ENCODE results near the gene DHX16. TPM values are rescaled to one million over a fixed set of nuclear protein-coding genes. Genes with fewer than 3 reads are reported as not detected.
"Not testable (repeated sequence)": the region's sequence is repeated elsewhere in the genome, so short reads cannot be mapped to it uniquely, and the experiment has no call there.

Gene DHX16
- polyA plus RNA-seq, 3 donors: 46.2 to 51.0 (median 50.7) TPM

DNA sequence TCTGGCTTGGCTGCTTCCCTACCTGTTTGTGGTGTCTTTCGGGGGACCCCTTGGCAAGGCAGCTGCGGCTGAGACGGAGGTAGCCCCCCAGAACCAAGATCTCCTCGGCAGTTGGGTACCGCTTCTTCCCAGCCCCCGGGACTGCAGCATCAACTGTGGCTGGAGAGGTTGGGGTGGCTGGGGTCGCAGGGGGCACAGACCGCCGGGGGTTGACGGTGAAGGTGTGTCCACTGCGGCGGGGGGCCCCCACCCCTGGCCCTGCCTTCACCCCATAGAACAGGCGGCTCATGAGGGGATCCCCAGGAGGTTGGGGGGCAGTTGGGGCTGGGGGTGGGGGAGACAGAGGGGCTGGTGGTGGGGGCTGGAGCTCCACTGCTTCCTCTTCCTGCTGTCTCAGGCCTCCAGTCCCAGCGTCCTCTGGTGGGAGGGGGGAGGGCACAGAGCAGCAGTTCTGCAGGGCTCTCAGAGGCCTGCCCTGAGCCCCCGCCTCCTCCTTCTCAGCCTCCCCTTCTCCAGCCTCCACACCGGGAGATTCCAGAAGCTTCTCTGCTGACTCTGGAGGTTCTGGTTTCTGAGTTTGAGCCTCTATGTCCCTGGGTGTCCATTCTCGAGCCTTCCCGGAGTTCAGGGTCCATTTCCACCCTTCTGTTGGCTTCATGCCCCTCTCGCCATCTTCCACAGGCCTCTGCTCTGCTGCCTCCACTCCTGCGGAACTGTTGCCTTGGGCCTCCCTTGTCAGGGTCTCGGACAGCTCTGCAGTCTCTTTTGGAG, 11.8 kb upstream of the DHX16 start:
- no peak for DNase-seq (ENCODE audit: extremely low read depth in 1 of 11, low read depth in 9 of 11, low spot score in 4 of 11)

DNA sequence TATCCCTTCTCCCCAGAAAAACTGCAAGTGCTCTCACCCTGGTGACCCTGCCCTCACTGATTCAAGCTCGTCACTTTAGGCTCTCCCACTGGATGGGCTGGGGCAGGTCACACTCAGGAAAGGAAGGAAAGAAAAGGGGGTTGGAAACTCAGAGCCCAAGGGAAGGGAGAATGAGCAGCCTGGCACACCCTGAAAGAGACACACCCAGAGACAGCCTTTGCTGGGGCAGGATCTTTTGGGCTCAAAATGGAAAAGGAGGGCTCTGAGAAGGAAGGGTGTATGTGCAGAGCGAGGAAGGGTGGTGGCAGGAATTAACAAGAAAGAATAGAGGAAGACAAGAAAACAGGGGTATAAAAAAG, 11.2 kb upstream of the DHX16 start:
- DNase-seq (ENCODE audit: extremely low read depth in 1 of 11, low read depth in 9 of 11, low spot score in 4 of 11): no peak

DNA sequence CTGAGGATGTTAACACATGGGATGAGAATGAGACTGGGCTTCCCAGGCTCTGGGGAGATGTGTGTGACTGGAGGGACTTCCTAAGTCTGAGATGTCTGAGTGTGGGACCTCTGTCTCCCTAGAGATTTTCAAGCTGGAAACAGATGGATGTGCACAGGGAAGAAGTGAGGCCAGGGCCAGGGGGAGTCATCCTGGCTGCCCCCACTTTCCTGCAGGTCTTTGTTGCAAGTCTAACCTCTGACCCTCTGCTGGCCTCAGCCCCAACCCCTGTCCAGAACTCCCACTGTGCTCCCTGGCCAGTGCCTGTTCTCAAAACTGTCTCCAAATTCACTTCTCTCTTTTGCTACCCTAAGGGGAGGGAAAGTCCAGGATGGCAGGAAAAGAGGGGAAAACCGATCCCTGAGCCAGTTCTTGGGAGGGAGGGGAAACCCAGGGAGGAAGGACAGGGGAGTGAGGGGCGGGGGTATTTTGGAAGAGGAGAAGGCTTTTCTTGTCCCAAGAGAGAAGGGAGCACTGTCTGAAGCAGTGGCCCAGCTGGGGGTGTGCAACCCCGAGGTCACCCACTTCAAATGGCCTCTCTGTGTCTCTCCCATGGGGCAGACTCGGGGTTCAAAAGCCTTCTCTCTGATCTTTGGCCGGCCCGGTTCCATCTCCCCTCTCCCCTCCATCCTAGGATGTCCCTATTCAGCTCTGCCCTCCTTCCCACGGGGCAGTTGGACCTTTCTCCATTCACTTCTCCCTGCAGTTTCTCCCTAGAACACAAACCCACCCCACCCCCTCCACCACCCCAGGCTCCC, 10.6 kb upstream of the DHX16 start:
- no peak for DNase-seq (ENCODE audit: extremely low read depth in 1 of 11, low read depth in 9 of 11, low spot score in 4 of 11)

DNA sequence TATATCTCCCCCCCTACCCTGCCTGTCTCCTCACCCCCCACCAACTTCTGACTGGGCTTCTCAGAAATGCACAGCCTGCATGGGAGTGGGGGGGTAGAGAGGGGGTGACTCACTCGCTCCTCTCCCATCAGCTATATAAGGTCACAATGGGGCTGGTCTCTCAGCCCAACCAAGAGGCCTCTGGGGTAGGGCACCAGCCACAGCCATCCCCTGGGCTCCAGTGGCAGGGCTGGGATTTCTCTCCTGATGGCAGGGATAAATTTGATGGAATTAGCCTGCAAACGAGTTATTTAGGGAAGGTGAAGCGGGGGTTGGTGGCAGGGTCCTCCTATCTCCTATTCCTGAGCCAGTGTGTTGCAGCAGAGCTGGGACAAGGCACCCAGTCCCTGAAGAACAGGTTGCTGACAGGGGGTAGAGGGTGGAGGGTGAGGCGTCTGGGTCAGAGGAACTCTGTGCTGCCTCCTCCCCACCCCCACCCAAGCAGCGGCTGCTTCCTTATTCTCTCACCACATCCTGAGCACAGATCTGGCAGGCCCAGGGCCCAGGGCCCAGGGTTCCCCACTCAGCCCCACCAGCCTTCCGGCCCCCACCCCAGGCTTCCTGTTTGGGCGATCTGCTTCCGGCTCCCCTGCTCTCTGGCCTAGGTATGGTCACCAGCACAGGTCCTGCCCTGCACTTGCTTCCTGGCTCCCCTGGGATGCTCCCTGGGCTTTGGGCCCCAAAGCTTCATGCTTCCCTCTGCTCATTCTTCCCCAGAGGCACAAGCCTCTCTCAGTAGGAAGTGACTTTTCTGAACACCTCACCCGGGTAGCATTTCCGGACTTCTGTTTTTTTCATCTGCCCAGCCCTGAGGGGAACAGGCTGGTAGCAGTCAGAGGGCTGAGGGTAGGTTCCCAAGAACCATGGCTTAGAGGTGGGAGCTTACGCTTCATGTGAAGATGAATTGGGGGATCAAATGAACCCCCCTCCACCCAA, 9.6 kb upstream of the DHX16 start:
- no peak for DNase-seq (ENCODE audit: extremely low read depth in 1 of 11, low read depth in 9 of 11, low spot score in 4 of 11)

DNA sequence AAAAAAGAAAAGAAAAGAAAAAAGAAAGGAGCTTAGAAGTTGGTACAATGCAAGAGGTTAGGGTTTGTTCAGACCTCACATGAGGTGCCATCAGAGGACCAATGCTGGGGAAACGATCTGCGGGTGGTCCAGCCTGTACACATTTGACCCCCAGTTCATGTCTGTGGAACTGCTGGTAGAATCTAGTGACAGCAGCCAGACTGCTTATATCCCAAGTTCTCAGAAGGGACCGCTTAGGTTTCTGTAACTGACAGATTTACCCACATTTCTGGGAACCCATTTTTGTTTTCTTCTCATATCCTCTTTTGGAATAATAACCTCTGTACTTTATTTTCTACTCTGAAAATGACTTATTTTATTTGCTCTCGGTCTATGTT, 8.9 kb upstream of the DHX16 start:
- no peak for DNase-seq (ENCODE audit: extremely low read depth in 1 of 11, low read depth in 9 of 11, low spot score in 4 of 11)

DNA sequence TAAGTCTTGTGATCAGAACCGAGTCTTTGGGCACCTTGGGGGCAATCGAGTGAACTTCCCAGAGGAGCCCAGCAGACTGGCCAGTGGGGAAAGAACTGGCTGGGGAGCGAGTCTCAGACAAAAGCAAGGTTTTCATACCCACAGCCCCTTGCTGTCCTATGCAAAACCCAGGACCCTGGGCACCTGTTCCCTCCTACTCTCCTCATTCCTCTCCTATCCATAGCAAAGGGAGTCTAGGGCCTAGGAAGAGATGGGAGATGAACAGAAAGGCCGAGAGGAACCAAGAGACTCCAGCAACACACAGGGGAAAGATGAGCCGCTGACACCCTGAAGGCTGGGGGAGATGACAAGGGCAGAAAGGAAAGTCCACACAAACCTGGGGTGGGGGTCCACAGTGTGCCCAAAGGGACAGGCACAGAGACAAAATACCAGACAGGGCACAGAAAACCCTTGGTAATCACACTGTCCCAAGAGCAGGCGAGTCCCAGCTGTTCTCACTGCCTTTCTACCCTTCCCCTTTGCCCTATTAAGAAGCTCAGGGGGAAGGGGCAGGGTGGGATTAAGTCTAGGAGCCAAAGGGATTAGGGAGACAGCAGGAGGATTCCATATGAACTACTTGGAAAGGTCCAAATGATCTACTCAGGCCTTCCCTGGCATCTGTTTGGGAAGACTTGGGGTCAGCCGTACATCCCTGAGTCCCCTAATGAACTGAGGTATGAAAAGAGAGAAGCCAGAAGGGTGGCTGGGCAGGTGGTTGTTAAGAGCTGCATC, 7.1 kb upstream of the DHX16 start:
- no peak for DNase-seq (ENCODE audit: extremely low read depth in 1 of 11, low read depth in 9 of 11, low spot score in 4 of 11)

DNA sequence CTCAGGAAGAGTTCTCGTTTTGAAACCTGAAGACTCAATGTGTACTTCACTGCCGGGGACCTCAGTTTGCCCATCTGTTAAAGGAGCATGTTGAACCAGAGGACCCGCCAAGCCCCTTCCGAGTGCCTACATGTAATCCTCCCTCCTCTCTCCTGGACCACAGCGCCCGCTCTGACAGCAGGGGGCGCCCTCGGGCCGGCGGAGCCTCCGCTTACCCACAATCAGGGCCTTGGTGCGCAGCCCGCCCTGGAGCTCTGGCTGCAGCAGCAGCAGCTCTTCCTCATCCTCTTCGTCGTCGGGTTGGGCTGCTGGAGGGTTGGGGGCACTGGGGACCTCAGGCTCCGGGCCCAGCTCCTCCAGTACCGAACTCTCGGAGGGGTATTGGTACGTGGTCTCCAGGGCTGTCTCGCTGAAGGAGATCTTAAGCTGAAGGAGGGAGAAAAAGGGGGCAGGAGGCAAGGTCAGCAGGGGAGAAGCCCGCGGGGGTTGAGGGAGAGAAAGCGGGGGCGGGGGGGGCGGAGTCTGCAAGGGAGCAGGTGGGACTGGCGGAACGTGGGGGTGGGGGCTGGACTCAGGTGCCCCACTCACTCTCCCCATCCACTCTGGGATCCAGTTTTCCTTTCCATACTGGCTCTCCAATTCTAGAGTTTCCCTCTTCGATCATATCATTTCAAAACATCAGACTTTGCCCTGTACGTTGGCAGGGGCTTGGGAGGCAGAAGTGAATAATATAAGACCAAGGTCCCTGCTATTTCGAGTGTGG, 6.3 kb upstream of the DHX16 start:
- DNase-seq (ENCODE audit: extremely low read depth in 1 of 11, low read depth in 9 of 11, low spot score in 4 of 11): peak in 5 of 11 donors; percentile 59 to 78 (median 74)

DNA sequence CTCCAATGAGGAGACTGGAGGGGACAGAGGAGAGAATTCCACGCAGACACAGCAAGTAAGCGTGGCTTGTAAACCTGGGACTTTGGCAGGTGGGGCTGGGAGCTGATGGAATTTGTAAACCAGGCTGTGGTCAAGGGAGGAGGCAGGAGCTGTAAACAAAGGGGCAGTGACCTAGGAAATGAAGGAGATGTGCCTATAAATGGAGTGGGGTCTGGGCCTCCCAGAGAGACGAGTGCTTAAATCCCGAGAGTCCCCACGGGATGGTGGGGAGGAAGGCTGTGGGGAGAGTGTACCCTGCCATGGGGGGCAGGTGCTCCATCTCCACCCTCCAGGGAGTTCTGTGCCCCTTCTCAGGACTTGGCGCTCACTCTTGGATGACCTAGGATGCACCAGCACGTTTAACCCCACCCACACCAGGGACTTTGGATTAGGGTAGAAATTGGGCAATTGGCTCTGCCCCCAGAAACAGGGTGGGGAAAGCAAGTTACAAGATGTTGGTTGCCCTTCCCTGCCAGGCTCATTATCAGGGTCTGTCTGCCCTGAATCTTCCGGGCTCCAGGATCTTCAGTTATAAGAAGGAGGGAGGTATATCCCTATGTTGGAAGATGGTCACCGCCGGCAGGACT, 4.0 kb upstream of the DHX16 start:
- no peak for DNase-seq (ENCODE audit: extremely low read depth in 1 of 11, low read depth in 9 of 11, low spot score in 4 of 11)

DNA sequence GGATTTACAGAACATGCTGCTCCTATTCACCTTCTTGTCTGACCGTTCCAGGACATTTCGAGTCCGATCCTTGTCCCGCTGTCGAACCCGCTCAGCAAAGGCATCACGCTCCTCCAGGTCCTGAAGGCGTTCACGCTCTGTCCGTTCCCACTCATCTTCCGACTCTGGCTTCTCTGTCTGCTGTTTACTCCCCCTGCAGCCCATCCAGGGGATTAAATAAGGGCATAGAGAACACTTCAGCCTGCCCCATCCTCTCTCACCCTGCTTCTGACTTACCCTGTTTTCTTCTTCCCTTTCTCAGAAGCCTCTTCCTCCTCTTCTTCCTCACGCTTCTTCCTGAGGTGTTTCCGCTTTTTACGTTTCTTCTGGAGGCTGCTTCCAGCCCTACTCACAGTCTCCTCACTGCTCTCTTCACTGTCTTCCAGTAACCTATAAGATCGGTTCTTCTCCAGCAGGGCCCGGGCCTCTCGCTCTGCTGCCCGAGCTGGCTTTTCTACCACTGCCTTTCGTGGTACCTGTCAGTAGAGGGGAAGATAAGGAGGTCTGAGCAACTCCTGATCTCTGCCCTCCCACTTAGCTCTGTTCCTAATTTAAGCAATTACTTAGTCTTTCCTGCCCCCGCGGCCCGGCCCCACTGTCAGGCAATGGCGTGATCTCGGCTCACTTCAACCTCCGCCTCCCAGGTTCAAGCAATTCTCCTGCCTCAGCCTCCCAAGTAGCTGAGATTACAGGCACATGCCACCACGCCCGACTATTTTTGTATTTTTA, 1.9 kb downstream of the DHX16 start:
- no peak for DNase-seq (ENCODE audit: extremely low read depth in 1 of 11, low read depth in 9 of 11, low spot score in 4 of 11)

DNA sequence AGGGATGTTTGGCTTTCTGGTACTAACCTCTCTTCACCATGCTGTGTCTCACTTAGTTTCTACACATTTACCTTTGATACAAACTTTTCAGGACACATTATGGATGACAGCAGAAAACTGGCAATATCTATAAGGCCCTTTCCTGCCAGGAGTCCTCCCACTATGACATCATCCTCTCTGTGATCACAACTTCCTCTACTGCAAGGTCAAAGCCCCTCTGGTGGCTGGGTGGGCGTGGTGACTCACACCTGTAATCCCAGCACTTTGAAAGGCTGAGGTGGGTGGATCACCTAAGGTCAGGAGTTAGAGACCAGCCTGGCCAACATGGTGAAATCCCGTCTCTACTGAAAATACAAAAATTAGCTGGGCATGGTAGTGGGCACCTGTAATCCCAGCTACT, 6.5 kb downstream of the DHX16 start:
- DNase-seq (ENCODE audit: extremely low read depth in 1 of 11, low read depth in 9 of 11, low spot score in 4 of 11): not testable (repeated sequence)

DNA sequence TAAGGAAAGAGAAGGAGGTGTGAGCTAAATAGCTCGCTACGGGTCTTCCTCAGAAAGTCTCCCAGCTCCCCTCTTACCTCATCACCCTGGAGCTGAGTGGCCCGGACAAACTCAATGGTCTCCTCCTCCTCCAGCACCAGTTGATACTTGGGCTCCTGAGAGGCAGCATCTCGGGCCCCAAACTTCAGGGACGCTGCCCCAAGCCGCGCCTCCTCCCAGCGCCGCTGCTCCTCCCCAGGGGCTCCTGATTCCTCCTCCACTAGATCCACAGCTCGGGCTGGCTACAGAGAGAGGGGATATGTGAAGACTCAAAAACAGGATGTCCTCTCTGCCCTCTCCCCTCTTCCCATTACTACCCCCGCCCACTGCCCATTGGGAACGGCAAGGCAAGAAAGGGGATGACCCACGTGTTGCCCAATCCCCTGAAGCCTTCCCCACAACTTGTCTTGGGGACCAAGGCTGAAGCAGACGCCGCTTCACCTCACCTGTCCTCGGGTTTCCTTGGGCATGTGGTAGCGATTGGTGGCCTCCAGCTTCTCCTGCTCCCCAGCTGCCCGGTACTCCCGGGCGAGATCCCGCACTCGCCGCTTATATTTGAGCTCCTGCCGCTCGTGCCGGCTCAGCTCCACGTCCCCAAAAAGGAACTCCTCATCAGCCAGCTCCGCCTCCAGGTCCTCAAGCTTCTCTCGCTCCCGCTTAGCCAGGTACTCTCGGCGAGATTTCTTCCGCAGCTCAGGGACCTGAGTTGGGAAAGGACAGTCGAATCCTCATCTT, 7.6 kb downstream of the DHX16 start:
- no peak for DNase-seq (ENCODE audit: extremely low read depth in 1 of 11, low read depth in 9 of 11, low spot score in 4 of 11)

DNA sequence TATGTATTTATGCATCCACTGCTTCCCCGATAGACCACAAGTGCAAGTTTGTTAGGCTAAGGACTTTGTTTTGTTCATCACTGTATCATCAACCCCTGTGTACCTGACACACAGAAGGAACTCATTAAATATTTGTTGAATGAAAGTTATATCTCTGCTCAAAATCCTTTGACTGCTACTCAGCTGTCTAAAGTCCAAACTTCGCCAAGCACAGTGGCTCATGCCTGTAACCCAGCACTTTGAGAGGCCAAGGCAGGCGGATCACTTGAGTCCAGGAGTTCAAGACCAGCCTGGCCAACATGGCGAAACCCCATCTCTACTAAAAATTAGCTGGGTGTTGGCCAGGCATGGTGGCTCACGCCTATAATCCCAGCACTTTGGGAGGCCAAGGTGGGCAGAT, 14.9 kb downstream of the DHX16 start:
- not testable (repeated sequence) for DNase-seq (ENCODE audit: extremely low read depth in 1 of 11, low read depth in 9 of 11, low spot score in 4 of 11)

DNA sequence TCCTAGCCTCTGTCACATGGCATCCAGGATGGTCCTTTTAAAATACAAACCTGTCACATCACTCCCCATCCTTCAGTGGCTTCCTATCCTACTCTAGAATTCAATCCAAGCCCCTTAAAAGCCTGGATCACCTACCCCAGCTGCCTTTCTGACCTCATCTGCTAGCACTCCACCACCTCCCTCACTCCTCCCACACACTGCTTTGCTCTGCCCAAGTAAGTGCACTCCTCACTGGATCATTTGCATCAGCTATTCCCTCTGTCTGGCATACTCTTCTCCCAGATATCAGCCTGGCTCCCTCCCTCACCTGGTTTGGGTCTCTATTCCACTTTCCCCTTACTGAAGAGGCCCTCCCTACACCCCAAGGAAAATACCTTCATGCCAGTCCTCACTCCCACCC, 15.4 kb downstream of the DHX16 start:
- peak in 1 of 11 donors; percentile 23 for DNase-seq (ENCODE audit: extremely low read depth in 1 of 11, low read depth in 9 of 11, low spot score in 4 of 11)

DNA sequence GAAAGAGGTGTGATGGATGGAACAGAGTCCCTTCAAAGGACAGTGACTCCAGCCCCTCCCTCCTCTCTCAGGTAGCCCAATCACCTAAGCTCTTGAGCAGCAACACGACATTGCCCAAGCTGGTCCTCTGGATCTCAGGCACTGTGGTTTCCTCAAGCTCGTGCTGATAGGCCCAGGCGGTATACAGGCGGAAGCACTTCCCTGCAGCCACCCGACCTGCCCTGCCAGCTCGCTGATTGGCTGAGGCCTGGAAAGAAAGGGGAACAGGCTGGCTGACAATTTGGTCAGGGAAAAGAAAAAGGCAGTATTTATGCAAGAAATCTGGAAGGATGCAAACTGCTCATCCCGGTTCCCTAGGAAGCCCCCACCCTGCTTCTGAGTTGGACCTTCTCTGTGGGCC, 16.3 kb downstream of the DHX16 start:
- no peak for DNase-seq (ENCODE audit: extremely low read depth in 1 of 11, low read depth in 9 of 11, low spot score in 4 of 11)

DNA sequence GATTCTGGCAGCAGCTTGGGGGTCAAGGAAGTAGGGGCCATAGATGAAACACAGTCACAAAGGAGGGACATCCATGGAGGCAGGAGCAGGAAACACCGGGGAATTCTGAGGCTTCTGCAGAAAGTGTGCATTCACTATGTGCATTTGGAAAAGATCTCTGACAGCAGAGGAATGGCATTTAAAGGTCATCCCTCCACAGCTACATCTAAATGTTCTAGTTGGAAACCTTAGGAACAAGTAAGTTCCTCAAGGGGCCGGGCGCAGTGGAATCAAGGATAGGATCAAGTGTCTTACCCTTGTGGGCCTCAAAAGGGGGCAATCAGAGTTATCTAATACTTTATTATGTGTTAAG, 17.1 kb downstream of the DHX16 start:
- no peak for DNase-seq (ENCODE audit: extremely low read depth in 1 of 11, low read depth in 9 of 11, low spot score in 4 of 11)

All from renal cortex interstitium (tissue), 11 donors.